ENCODE data around the gene SNF8.
"Not testable (repeated sequence)": the region's sequence is repeated elsewhere in the genome, so short reads cannot be mapped to it uniquely, and the experiment has no call there.

SNF8 gene

GRCh38 chr17:48944515-48945260 lies at the start of gene SNF8:
Gene SNF8 (minus strand): TSS chr17:48944842. CDS start chr17:48944734, 108 bp downstream.
- DNase-seq, result peak; percentile 91

- DNase-seq, result no peak
Measured at GRCh38 chr17:48993951-48994350, 49.3 kb upstream of the SNF8 start.

GRCh38 chr17:48993305-48993704 lies 48.7 kb upstream of the SNF8 start:
- DNase-seq, result no peak

GRCh38 chr17:48992444-48992843 lies 47.8 kb upstream of the SNF8 start:
- DNase-seq, result no peak

GRCh38 chr17:48990882-48991357 lies 46.3 kb upstream of the SNF8 start:
- DNase-seq, result no peak

- DNase-seq, result no peak
Measured at GRCh38 chr17:48989100-48989499, 44.5 kb upstream of the SNF8 start.

- no peak for DNase-seq
Measured at GRCh38 chr17:48985436-48986245, 41.0 kb upstream of the SNF8 start.

GRCh38 chr17:48981927-48982539 lies 37.4 kb upstream of the SNF8 start:
- DNase-seq, result no peak

GRCh38 chr17:48973806-48974205 lies 29.2 kb upstream of the SNF8 start:
- no peak for DNase-seq

- no peak for DNase-seq
Measured at GRCh38 chr17:48972749-48973097, 28.1 kb upstream of the SNF8 start.

GRCh38 chr17:48970865-48971687 lies 26.4 kb upstream of the SNF8 start:
- DNase-seq, result no peak

GRCh38 chr17:48970224-48970623 lies 25.6 kb upstream of the SNF8 start:
- DNase-seq, result no peak

- DNase-seq, result no peak
Measured at GRCh38 chr17:48961516-48962233, 17.0 kb upstream of the SNF8 start.

GRCh38 chr17:48960834-48961515 lies 16.3 kb upstream of the SNF8 start:
- DNase-seq, result no peak

GRCh38 chr17:48954300-48954755 lies 9.7 kb upstream of the SNF8 start:
- no peak for DNase-seq

GRCh38 chr17:48952904-48953303 lies 8.3 kb upstream of the SNF8 start:
- no peak for DNase-seq

GRCh38 chr17:48951572-48951971 lies 6.9 kb upstream of the SNF8 start:
- no peak for DNase-seq

- not testable (repeated sequence) for DNase-seq
Measured at GRCh38 chr17:48945261-48945651, 614 bp upstream of the SNF8 start.

- no peak for DNase-seq
Measured at GRCh38 chr17:48933035-48933434, 11.6 kb downstream of the SNF8 start.

GRCh38 chr17:48930435-48930873 lies 14.2 kb downstream of the SNF8 start:
- no peak for DNase-seq

- DNase-seq, result no peak
Measured at GRCh38 chr17:48929812-48930165, 14.9 kb downstream of the SNF8 start.
